ENCODE data around the gene NANOG.
"Not testable (repeated sequence)": the region's sequence is repeated elsewhere in the genome, so short reads cannot be mapped to it uniquely, and the experiment has no call there.

Gene NANOG

DNA sequence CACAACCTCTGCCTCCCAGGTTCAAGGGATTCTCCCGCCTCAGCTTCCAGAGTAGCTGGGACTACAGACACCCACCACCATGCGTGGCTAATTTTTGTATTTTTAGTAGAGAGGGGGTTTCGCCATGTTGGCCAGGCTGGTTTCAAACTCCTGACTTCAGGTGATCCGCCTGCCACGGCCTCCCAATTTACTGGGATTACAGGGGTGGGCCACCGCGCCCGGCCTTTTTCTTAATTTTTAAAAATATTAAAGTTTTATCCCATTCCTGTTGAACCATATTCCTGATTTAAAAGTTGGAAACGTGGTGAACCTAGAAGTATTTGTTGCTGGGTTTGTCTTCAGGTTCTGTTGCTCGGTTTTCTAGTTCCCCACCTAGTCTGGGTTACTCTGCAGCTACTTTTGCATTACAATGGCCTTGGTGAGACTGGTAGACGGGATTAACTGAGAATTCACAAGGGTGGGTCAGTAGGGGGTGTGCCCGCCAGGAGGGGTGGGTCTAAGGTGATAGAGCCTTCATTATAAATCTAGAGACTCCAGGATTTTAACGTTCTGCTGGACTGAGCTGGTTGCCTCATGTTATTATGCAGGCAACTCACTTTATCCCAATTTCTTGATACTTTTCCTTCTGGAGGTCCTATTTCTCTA lies at the start of gene NANOG:
Gene NANOG (plus strand): TSS at position 519 of the 645 bp plus-strand sequence. CDS start 213 bp downstream, outside the sequence.
- DNase-seq (ENCODE audit: low read depth in 2 of 2), result not testable (repeated sequence)

DNA sequence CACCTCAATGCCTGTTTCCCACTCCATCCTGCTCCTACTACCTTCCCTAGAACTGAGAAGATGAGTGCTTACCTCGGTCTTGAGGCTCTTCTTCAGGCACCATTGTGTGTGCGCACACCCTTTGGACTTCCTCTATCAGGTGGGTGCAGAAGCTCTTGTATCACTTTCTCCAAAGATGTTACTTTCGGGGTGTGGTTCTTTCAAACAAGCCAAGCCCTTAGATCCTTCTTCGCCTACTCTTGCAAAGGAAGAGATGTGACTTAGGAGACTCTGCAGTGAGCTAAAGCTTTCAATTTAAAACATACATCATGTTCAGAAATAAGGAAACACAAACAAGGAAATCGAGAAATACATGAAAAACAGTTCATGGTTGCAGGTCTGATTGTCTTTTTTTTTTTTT lies 42.0 kb upstream of the NANOG start, which contains the start of gene CLEC4C:
Gene CLEC4C (minus strand): TSS at position 130 of the 400 bp plus-strand sequence. CDS start 27 bp downstream, at position 103.
- no peak for DNase-seq (ENCODE audit: low read depth in 2 of 2)

DNA sequence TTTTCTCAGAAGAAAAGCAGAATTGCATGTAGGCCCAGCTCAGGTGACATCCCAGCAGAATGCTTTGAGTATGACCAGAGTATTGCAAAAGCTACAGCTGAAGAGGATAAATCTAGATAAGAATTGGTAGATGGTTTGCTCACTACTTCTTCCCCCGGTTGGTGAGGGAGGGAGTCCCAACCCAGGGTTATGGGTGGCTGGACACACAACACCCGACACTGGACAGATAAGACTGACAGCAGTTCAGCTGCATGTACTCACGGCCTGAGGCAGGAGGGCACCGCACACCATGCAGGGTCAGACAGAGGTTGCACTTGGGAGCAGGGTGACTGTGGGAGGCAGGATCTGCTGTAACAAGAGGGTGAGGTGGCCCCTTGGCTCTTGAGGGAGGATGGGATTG lies 40.4 kb upstream of the NANOG start:
- DNase-seq (ENCODE audit: low read depth in 2 of 2), result no peak

DNA sequence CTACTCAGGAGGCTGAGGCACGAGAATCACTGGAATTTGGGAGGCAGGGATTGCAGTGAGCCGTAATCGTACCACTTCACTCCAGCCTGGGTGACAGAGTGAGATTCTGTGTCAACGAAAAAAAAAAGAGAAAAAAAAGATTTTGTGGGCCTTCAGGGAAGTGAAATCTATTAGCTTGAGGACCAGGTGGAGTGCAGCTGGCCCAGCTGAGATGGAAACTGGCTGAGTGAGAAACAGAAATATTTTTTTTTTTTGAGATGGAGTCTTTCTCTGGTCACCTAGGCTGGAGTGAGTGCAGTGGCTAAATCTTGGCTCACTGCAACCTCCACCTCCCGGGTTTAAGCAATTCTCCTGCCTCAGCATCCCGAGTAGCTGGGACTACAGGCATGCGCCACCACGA lies 39.8 kb upstream of the NANOG start:
- no peak for DNase-seq (ENCODE audit: low read depth in 2 of 2)

DNA sequence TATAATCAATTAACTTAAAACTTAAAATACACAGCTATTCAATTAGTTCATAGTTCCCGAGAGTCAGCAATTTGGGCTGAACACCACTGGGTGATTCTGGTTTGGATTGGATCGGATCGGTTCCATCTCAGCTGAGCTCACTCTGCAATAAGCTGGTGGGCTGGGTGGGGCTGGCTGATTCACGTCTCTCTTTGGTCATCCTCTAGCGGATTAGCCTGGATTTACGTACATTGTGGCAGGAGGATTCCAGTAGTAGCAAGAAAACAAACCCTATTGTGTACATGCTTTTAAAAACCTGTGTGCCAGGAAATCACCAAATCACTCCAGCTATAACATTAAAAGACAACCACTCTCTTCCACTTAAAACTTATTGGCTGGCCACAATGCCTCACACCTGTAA lies 38.9 kb upstream of the NANOG start:
- no peak for DNase-seq (ENCODE audit: low read depth in 2 of 2)

DNA sequence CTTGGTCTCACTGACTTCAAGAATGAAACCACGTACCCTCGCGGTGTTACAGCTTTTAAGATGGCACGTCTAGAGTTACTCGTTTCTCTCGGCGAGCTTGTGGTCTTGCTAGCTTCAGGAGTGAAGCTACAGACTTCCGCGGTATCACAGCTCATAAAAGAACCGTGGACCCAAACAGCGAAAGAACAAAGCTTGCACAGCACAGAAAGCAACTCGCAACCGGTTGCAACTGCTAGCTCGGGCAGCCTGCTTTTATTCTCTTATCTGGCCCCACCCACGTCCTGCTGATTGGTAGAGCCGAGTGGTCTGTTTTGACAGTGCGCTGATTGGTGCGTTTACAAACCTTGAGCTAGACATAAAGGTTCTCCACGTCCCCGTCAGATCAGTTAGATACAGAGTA lies 37.8 kb upstream of the NANOG start:
- DNase-seq (ENCODE audit: low read depth in 2 of 2), result no peak

DNA sequence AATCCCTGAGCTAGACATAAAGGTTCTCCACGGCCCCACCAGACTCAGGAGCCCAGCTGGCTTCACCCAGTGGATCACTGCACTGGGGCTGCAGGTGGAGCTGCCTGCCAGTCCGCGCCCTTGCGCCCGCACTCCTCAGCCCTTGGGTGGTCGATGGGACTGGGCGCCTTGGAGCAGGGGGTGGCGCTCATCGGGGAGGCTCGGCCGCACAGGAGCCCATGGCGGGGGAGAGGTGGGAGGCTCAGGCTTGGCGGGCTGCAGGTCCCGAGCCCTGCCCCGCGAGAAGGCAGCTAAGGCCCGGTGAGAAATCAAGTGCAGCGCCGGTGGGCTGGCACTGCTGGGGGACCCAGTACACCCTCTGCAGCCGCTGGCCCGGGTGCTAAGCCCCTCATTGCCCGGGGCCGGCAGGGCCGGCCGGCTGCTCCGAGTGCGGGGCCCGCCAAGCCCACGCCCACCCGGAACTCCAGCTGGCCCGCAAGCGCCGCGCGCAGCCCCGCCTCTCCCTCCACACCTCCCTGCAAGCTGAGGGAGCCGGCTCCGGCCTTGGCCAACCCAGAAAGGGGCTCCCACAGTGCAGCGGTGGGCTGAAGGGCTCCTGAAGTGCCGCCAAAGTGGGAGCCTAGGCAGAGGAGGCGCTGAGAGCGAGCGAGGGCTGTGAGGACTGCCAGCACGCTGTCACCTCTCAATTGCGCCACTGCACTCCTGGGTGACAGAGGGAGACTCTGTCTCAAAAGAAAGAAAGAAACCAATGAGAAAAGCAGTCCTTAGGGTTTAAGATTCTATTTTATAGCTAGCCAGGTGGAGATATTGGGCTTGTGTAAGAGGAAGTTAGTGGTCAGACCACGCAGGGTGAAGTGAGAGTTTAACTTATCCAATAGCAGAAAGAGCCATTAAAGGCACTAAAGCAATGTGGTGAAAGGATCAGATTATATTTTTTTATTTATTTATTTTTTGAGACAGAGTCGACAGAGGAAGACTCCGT lies 37.0 kb upstream of the NANOG start:
- DNase-seq (ENCODE audit: low read depth in 2 of 2), result not testable (repeated sequence)

DNA sequence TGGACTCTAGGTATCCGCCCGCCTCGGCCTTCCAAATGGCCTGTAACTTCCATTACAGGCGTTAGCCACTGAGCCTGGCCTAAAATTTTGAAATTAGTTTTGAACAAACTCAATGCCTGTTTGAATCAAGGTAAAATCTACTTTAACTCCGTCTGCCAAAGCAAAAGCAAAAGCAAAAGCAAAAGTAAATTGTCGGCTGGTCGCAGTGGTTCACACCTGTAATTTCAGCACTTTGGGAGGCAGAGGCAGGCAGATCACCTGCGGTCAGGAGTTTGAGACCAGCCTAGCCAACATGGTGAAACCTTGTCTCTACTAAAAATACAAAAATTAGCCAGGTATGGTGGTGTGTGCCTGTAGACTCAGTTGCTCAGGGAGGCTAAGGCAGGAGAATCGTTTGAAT lies 33.5 kb upstream of the NANOG start:
- not testable (repeated sequence) for DNase-seq (ENCODE audit: low read depth in 2 of 2)

DNA sequence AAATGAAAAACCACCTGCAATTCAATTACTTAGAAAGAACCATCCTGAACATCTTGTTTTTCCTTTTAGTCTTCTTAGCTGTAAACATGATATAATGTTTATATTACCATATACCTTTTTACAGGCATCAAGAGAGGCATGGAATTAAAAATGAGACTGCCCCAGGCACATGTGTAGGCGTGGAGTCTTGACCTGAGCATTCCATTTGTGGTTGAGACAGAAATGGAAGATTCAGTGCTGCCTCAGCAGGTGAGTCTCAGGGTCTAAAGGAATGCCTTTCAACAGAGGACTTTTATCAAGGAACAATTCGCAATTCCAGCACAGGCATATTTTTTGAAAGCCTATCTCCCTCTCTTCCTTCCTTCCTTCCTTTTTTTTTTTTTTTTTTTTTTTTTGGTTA lies 32.2 kb upstream of the NANOG start:
- DNase-seq (ENCODE audit: low read depth in 2 of 2), result no peak

DNA sequence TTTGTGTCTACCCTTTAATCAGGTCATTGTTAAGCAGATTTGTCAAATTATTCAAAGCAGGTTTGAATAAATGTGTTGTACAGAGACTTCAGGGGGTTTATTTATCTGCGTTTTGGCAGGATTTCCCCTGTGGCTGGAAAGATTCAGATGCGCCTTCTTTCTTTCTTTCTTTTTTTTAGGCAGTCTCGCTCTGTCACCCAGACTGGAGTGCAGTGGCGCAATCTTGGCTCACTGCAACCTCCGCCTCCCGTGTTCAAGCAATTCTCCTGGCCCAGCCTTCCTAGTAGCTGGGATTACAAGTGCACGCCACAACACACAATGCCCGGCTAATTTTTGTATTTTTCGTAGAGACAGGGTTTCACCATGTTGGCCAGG lies 30.4 kb upstream of the NANOG start:
- DNase-seq (ENCODE audit: low read depth in 2 of 2), result no peak

DNA sequence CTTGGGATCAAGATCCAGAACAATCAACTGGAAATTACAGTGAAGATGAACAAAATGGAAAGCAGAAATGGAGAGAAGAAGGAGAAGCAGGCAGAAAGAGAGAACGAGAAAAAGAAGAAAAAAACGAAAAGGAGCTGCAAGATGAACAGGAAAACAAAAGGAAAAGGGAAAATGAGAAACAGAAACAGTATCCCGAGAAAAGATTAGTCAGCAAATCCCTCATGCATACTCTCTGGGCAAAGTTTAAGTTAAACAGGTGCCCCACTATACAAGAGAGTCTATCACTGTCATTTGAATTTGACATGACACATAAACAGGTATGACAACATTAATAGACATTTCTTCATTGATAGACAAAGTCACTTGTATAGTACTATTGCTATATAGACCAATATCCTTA lies 19.2 kb upstream of the NANOG start:
- no peak for DNase-seq (ENCODE audit: low read depth in 2 of 2)

DNA sequence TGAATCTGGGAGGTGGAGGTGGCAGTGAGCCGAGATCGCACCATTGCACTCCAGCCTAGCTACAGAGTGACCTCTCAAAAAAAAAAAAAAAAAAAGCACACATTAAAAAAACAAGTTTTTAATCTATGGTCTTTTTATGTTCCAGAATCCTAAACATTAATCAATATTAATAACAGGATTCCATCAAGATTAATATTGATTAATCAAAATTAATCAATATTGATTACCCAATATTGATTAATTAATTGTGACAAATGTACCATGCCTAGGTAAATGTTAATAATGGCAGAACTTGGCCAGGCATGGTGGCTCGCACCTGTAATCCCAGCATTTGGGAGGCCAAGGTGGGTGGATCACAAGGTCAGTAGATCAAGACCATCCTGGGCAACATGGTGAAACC lies 7.9 kb upstream of the NANOG start:
- no peak for DNase-seq (ENCODE audit: low read depth in 2 of 2)

DNA sequence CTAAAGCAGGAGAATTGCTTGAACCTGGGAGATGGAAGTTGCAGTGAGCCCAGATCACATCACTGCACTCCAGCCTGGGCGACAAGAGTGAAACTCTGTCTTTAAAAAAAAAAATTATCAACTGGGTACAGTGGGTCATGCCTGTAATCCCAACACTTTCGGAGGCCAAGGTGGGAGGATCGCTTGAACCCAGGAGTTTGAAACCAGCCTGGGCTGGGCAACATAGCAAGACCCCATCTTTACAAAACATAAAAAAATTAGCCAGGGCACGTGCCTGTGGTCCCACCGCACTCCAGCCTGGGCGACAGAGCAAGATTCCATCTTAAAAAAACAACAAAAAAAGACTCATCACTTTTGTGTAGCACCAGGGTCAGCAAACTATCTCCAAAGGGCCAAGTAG lies 7.1 kb upstream of the NANOG start:
- DNase-seq (ENCODE audit: low read depth in 2 of 2), result no peak

DNA sequence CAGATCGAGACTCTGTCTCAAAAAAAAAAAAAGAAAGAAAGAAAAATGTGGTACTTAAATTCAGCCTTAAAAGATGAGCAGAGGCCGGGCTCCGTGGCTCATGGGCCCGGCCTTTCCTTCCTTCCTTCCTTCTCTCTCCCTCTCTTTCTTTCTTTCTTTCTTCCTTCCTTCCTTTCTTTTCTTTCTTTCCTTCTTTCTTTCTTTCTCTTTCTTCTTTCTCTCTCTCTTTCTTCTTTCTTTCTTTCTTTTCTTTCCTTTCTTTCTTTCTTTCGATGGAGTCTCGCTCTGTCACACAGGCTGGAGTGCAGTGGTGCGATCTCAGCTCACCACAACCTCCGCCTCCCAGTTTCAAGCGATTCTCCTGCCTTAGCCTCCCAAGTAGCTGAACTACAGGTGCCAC lies 5.8 kb upstream of the NANOG start:
- not testable (repeated sequence) for DNase-seq (ENCODE audit: low read depth in 2 of 2)

DNA sequence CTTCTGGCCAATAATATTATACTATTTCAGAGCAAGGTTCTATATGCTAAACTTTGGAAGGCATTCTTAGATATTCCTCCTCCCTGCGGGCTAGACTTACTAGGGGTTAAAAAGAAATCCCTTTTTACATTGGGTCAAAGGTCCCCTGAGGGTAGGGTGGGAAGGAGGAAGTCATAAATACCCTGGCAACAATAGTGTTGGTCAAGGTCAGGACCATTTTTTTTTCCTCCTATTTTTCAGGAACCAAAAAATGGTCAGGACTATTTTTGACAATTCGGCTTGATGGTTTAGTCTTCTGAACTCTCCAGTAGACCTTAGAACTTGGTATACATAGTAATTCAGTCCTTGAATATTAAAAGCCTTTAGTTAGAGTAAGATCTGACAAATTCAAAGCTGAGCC lies 4.5 kb upstream of the NANOG start:
- no peak for DNase-seq (ENCODE audit: low read depth in 2 of 2)

DNA sequence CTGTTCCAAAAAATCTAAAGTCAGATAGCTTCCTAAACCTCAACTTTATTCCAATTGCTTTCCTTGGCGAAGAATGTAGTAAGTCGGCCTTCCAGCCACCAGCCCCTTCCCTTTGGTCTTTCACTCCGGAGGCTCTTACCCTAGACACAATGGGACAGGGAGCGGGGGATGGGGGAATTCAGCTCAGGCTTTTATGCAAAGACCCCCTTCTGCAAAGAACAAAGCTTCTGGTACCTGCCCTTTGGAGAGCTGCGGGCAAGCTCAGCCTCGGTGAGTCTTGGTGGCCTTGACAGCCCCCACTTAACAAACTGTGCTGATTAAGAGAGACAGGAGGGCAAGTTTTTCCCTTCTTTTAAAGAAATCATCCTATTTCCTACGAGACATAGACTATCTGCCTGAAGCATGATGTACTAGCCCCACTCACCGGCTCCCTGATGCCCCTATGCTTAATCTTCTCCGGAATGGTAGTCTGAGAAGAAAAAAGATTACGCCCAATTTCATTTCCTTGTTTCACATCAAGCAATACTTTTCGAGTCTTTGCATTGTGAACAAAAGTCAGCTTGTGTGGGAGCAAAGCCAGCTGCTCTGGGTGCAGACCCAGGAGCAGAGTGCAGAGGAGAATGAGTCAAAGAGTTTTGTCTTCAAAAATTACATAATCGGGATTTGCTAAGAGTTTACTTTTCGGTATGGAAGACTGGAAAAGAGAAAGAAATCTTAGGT lies 1.5 kb upstream of the NANOG start:
- no peak for DNase-seq (ENCODE audit: low read depth in 2 of 2)

DNA sequence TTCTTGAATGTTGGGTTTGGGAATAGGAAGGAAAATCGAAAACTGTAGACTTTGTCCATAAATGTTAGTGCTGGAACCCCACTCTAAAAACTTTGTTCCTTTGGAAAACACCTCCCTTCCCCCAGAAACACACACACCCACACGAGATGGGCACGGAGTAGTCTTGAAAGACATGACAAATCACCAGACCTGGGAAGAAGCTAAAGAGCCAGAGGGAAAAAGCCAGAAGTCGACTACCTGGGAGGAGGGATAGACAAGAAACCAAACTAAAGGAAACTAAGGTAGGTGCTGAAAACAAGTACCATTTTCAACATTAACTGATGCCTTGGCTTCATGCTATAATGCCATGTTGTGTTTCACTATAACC lies 925 bp upstream of the NANOG start:
- no peak for DNase-seq (ENCODE audit: low read depth in 2 of 2)

DNA sequence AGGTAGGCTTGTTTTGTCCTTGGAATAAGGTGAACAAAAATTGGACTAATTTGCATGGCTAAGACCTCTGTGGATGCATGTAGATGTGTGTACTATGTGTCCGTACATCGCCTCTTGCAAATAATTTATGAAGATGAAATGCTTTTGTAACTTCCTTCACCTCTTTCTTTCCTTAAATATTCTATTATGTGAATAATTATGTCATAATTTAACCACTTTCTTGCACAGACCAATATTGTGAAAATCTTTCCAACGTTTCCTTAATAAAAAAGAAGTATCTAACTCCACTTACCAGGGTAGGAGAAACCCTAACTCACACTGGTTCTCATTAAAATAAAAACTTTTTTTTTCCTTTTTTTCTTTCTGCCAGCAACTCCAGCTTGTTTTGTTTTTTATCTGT lies 4.0 kb downstream of the NANOG start:
- DNase-seq (ENCODE audit: low read depth in 2 of 2), result no peak

DNA sequence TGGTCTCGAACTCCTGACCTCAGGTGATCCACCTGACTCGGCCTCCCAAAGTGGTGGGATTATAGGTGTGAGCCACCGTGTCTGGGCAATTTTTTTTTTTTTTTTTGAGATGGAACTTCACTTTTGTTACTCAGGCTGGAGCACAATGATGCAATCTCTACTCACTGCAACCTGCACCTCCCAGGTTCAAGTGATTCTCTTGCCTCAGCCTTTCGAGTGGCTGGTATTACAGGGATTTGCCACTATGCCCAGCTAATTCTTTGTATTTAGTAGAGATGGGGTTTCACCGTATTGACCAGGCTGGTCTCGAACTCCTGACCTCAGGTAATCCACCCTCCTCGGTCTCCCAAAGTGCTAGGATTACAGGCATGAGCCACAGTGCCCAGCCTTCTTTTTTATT lies 8.1 kb downstream of the NANOG start:
- DNase-seq (ENCODE audit: low read depth in 2 of 2), result not testable (repeated sequence)

DNA sequence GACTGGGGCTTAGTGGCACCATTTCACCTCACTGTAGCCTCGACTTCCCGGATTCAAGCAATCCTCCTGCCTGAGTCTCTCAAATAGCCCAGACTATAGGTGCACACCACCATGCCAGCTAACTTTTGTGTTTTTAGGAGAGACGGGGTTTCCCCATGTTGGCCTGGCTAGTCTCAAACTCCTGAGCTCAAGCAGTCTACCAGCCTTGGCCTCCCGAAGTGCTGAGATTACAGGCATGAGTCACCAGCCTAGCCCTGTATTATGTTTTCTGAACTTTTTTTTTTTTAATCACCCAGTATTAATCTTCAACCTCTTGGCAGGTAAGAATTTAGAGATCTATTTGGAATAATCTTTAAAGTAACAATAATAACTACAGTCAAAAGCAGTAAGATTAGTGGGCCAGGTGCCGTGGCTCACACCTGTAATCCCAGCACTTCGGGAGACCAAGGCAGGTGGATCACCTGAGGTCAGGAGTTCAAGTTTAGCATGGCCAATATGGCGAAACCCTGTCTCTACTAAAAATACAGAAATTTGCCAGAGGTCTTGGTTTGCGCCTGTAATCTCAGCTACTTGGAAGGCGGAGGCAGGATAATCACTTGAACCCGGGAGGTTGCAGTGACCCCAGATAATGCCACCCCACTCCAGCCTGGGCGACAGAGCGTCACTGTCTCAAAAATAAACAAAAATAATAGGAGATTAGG lies 8.6 kb downstream of the NANOG start:
- DNase-seq (ENCODE audit: low read depth in 2 of 2), result no peak

DNA sequence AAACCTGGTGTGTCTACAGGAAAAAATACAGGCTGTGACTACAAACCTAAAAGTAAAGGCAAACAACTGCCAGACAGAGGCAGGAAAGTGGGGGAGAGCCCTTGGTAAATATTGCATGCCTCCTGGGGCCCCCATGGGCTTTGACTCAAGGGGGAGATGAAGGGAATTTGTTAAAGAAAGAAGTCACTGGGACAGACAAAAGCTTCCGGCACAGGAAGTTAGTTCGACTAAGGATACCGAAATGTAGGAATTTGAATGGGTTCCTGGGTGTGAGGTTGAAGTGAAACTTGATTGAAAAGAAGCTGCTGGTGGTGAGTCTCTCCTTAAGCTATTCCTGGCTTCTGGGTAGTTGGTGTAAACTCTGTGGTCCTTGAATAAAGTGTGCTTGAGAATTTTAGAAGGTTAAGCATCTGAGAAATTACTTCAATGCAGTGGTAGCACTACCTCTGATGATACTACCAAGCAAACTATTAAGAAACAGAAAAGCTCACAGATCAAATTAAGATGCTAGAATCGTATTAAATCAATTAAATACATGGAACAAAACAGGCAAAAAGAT lies 9.6 kb downstream of the NANOG start:
- not testable (repeated sequence) for DNase-seq (ENCODE audit: low read depth in 2 of 2)

Measured in stimulated activated CD8-positive, alpha-beta memory T cell treated with anti-CD3 and anti-CD28 coated beads, Interleukin-2, amount 100 ng/mL, for 48 hours (primary cell).